Colon (tissue), 2 donors: ENCODE data around the gene CTNND2.

Experiments
- FAIRE-seq: peaks from 2 replicates; lab custom pipeline; 2012; peaks lifted over from hg19 to GRCh38; lab: Jason Lieb, UNC
- donor health status: control.
- donor health status: control.

Gene CTNND2

GRCh38 chr5:11777096-11777495 is 127.2 kb downstream of the CTNND2 start:
- no peak for FAIRE-seq

- no peak for FAIRE-seq
Observed at GRCh38 chr5:11770310-11770709, 133.9 kb downstream of the CTNND2 start.

- no peak for FAIRE-seq
Observed at GRCh38 chr5:11760934-11761603, 143.2 kb downstream of the CTNND2 start.

- no peak for FAIRE-seq
Observed at GRCh38 chr5:11758321-11758720, 145.9 kb downstream of the CTNND2 start.

DNA sequence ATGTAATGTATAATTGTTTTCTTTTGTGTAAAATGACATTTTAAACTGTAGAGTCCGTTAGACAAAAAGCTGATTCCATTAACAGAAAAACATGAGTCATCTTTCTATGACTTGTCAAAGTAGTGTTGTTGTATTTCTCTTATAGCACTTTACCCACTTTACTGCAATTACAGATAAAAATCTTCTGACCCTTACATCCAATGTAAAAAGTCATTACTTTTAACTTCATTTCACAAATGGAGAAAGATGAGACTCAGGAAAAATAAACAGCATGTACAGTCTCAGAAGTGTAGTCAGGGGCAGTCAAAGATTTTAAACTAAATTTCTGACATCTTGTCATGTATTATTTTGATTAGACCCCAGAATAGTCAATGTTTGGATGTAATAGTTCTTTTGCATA is 146.6 kb downstream of the CTNND2 start:
- FAIRE-seq = no peak

DNA sequence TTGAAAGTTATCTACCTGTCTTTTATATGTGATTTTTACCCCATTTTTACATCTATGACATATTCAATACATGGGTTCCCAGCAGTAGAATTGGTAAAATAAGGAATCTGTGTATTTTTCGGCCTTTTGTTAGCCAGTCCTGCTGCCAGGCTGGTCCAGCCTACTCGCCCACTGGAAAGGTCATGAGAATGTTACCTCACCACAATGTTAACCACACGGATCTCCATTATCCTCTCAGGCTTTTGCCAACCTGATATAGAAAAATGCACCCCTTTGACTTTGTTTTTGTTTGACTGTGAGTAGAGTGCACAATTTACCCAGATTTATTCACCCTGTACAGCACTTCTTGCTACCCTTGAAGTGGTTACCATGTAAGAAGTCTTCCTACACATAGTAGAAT is 167.2 kb downstream of the CTNND2 start:
- FAIRE-seq = no peak

- no peak for FAIRE-seq
Observed at GRCh38 chr5:11734369-11734768, 169.9 kb downstream of the CTNND2 start.

- no peak for FAIRE-seq
Observed at GRCh38 chr5:11733840-11734192, 170.4 kb downstream of the CTNND2 start.

DNA sequence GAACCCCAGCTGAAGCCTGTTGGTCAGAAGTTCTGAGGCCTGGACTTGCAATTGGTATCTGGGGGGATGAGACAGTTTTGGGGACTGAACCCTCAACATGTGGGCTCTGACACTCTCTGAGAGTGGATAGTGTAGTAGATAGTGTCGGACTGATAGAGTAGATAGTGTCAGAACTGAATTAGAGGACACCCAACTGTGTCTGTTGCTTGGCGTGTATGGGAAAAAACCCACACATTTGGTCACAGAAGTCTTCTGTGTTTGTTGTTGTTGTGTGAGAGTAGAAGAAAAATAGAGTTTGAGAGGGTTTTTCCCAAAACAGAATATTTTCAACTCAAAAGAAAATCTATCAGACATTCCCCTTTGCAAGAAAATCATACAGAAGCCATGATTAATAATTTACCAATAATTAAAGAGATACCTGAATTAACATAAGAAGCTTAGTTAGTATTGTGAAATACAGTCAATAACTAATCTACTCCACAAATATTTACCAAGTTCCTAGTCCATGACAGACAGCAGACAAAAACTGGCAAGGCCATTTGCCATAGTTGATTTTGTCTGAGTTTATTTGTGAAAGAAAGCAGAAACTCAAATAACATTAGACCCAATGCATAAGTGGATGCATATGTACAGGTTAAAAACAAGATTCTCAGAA is 170.9 kb downstream of the CTNND2 start:
- no peak for FAIRE-seq

- FAIRE-seq = no peak
Observed at GRCh38 chr5:11724940-11725339, 179.3 kb downstream of the CTNND2 start.

GRCh38 chr5:11719888-11720481 is 184.3 kb downstream of the CTNND2 start:
- FAIRE-seq = no peak

- FAIRE-seq = no peak
Observed at GRCh38 chr5:11715461-11716196, 188.6 kb downstream of the CTNND2 start.

DNA sequence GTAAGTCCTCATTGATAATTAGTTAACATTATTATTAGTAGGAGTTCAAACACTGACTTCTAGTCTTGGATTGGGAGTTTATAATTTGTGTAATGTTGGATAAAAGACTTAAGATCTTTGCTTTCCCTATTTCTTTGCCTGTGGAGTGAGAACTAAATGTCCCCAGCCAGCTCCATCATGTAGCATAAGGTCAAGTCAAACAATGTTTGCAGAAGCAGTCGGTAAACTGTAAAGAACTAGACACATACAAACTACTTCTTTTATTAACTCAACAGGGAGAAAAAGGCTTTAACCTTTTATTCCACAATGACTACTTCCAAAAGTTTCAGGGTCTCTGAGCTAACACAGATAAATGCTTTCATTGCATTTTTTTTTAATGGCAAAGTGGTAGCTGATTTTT is 192.3 kb downstream of the CTNND2 start:
- FAIRE-seq = no peak

DNA sequence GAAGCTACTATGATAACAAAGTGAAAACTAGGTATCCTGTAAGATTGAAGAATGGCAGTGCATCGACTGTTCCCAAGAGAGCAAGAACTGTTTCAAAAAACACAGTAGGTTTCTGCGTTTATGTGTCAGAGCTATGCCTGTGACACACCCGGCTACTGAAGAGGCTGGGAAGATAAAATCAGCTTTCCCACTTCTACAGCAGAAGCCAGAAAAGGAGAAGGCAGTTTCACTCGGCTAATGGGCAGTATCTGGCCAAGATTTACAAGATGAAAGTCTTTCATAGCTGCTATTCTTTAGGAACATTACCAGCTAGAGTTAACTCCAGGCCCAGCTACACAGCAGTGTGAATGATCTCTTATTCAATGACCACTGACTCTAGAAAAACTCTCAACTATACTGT is 195.2 kb downstream of the CTNND2 start:
- no peak for FAIRE-seq

DNA sequence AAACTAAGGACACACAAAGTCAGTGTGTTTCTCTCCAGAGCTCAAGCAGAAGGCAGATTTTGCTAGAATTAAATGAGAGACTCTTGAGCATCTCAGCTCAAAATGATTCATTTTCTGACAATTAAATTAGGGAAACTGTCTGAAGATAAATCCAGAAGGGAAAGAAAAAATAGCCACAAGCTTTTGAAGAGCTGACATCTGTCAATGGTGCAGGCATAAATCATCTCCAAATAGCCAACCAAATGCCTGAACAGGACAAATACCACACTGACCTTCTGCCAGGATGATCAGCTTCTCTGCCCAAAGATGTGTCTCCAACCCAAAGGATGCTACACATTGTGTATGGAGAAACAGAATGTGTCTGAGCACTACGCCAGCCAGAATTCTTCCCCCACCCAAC is 199.3 kb downstream of the CTNND2 start:
- FAIRE-seq = no peak

DNA sequence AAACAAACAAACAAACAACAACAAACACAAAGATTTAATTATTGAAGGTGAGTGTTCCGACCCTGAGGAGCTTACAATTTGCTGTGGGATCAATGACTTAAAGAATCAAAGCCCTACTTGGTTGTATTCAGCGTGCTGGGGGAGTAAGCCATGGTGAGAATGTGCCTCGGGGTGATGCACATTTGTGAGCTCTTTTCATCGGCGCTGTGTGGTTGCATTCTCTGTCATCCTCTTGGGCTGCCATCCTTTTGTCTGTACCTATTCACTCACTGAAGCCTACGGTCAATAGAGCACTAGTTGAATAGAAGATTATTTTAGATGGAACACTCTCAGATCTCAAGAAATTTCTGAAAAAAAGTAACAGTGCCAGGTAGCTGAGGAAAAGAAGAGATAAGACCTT is 203.9 kb downstream of the CTNND2 start:
- no peak for FAIRE-seq

GRCh38 chr5:11692636-11693035 is 211.6 kb downstream of the CTNND2 start:
- FAIRE-seq = no peak

DNA sequence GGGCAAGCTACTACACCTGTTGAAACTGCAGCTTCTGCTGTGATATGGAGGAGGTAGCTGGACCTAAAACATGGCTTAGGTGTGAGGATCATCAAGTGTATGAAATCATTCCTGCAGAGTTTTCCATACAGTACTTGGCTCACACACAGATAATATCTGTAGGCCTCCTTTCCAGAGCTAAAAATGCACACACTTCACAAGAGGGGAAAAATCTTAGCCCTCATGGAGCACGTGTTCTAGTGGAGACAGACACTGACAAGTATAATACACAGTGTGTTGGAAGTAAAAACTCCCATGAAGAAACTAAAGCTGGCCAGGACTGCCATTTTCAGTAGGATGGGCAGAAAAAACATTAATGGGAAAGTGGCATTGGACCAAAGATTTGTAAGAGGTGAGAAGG is 216.7 kb downstream of the CTNND2 start:
- FAIRE-seq = no peak

DNA sequence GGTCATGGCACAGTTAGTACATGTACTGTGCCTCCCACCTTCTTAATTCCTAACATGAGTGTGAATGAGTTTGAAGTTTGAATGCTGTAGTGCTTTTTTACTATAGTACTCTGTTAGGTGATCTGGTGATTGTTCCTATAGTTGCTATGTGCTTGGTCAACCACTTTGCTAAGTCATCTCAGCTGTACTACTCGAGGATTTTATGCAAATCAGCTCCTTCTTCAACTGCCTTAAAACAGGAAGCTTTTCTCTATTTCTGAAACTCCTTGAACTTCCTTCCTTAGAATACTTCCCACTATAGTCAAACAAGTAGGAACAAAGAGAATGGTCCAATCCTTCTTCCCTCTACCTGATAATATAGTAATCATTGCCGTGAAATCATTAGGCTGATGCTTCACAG is 219.6 kb downstream of the CTNND2 start:
- no peak for FAIRE-seq

DNA sequence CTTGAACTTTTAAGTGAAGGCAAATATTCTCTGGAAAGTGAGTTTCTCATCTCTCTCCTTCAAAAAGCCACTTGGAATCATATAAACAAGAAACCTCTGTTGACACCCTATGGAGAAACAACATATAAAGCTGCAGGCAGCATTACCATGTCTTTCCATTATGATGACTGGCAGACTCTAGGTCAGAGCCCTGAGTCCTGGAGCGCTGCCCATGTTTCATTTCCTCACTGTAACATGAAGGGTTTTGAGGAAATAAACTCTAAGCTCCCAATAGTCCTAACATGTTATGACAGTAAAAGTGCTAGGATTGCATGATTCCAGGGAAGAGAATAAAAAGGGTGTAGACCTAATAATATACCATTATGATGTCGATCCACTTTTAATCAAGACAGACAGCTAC is 220.6 kb downstream of the CTNND2 start:
- FAIRE-seq = no peak

GRCh38 chr5:11681796-11682195 is 222.4 kb downstream of the CTNND2 start:
- FAIRE-seq = no peak

- no peak for FAIRE-seq
Observed at GRCh38 chr5:11679676-11680075, 224.6 kb downstream of the CTNND2 start.

GRCh38 chr5:11675184-11675583 is 229.1 kb downstream of the CTNND2 start:
- FAIRE-seq = no peak
